NCI-H1092 treated with DMSO at 0.1 percent for 48 hours (cell line): Measurements from ENCODE around the gene MTM1.

Source experiments
- DNase-seq: peaks from one replicate; lab custom pipeline; 2025; lab: John Stamatoyannopoulos, UW

MTM1 gene

DNA sequence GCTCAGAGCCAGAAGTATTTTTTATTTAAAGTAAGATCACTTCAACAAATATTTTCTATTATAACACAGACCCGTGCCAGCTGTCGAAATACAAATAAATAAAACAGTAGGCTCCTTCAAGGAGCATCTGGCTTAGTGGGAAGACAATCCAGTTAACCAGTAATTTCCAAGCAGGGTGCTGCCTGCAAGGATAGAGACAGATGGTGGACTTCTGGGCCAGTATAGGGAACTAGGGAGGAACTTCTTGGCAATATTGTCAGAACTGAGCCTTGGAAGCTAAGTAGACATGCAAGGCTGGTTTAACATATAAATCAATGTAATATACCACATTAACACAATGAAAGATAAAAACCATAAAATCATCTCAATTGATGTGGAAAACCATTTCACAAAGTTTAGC, 107.8 kb downstream of the MTM1 start:
- no peak for DNase-seq

GRCh38 chrX:150680974-150681373, 112.6 kb downstream of the MTM1 start:
- peak; percentile 58 for DNase-seq

DNA sequence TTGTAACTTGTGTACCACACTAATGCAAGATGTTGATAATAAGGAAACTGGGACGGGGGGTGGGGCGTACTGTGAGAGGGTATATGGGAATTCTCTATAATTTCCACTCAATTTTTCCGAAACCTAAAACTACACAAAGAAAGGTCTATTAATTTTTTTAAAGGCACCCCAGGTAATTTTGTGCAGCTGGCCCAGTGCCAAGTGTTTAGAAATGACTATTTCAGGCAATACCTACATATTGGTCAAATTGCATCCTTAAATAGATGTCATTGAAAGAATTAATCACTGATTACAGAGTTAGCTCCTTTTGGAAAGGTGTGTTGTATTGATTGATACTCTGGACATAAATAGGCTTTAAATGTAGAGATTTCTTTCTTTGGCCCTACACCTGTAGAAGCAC, 114.7 kb downstream of the MTM1 start:
- no peak for DNase-seq

- peak; percentile 25 for DNase-seq
Measured at GRCh38 chrX:150683536-150684146, 115.2 kb downstream of the MTM1 start.

GRCh38 chrX:150688911-150689451, 120.6 kb downstream of the MTM1 start:
- no peak for DNase-seq

DNA sequence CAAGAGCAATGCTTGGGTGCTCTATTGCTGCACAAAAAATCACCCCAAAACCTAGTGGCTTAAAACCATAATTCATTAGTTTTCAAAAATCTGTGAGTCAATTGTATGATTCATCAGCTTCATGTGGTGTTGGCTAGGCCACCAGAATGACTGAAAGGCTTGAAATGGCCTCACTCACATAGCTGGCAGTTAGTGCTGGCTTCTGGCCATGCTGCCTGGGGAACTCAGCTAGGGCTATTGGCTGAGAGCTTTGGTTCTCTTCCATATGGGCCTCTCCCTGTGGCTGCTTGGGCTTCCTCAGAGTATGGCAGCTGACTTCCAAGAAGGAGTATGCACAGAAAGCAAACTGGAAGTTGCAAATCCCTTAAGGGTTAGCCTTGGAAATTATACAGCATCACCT, 121.7 kb downstream of the MTM1 start:
- no peak for DNase-seq

DNA sequence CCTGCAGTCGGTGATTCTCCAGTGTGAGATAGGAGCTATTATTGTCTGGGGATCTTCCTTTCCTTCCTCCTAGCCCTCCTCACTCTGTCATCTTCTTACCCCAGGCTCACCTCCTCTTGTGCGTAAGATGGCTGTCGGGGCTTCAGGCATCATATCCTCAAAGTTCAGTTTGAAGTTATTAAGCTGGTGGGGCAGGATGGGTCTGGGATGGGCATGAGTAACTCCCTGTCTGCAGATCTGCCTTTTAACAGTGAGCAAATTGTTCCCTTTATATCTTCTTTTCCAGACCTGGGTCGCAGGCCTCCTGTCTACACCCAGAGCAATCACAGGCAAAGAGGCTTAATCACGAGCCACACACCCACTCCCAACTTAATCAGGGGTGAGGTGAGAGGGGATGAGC, 123.9 kb downstream of the MTM1 start:
- DNase-seq: no peak

GRCh38 chrX:150692831-150693724, 124.7 kb downstream of the MTM1 start, which contains the start of gene MTMR1:
TSS of gene MTMR1 (plus strand) at chrX:150693396. CDS start at chrX:150693531, 135 bp downstream.
- peak; percentile 54 for DNase-seq

DNA sequence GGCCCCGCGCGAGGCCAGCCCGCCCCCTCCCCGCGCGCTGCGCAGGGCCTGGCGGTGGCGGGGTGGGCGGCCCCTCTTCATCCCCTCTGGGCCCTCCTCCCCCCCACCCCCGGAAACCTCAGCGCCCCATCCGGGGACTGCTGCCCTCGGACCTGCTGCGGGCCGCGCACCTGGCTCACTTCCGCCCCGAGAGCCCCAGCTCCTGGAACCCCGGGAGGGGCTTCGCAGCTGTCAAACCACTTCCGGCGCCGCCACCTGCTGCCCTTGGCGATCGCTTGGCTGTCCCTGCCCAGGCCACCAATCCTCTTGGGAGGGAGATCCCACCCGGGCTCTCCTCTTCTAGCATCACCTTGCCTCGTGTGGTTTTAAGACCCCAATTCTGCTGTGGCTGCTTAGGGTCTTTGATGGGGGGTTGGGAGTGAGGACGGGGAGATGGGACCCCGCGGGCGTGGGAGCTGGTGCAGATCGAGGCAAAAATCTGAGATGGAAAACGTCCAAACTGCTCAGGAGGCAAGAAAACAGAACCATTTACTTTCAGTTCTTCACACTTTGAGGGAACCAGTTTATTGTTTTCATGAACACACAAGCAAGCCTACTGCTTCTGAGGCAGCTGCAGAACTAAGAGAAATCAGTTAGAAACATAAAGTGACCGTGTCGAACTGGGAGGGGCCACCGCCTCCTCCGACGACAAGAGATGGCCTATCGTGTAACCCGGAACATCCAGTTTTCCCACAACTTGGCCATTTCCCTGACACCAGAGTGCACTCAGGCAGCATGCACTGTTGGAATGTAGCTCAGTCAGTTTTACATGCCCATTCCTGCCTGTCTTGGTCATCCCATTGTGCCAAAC, 125.5 kb downstream of the MTM1 start:
- DNase-seq: peak; percentile 76

DNA sequence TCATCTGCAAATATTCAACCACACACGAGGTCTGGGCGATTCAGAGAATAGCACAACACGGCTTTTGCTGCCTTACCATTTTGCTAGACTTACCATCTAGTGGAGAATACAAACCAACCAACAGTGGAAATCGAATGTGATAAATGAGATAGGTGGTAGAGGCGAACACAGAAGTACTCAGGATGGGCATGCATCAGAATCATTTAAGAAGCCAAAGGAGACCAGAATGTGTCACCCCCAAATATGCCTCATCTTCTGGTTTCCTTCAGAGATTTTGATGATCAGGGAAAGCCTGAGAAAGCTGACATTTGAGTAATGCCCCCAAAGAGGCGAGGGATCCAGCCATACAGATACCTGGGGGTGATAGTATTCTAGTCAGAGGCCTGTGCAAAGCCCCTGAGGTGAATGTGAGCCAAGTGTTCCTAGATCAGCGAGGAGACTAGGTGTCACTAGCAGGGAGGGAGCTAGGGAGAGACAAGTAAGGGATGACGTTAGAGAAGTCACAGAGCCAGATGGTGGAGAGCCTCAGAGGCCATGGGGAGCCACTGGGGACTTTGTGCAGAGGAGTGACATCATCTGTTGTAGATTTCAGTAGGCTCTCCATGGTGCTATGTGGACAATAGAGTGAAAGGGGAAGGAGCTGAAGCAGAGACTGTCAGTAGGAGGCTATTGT, 126.5 kb downstream of the MTM1 start:
- no peak for DNase-seq

- DNase-seq: no peak
Measured at GRCh38 chrX:150696331-150696730, 127.9 kb downstream of the MTM1 start.

DNA sequence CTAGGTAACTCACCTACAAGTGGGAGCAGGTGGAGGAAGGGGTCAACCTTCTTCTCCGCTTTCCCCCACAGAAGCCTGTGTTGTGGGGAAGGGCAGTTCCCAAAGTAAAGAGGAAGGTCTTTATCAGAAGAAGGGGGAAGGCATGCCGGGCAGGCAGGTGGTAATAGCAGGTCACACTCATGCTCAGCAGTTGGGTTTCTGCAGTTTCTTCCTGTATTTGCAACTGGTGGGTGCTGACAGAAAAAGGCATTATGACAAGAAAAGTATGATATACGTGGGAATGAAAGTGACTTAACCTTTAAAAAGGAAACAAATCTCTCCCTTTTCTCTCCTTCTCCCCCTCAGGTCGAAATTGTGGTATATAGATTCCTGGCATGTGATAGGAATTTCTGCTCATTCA, 128.4 kb downstream of the MTM1 start:
- no peak for DNase-seq

GRCh38 chrX:150697641-150698040, 129.2 kb downstream of the MTM1 start:
- no peak for DNase-seq

DNA sequence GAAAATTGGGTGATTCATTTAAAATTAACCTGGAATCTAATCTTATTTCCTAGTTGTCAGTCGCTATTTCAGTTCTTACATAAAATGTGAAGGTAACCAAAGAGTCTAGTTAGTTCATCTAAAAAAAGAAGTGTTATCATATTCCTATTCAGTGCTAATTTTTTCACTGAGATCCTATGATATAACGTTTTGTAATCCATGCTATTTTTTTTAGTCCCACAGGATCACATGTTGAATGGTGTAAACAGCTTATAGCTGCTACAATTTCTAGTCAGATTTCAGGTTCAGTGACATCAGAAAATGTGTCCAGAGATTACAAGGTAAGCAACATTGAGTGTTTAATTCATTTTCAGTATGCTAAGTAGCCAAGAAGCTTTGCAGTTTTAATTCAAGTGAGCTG, 130.6 kb downstream of the MTM1 start:
- no peak for DNase-seq

DNA sequence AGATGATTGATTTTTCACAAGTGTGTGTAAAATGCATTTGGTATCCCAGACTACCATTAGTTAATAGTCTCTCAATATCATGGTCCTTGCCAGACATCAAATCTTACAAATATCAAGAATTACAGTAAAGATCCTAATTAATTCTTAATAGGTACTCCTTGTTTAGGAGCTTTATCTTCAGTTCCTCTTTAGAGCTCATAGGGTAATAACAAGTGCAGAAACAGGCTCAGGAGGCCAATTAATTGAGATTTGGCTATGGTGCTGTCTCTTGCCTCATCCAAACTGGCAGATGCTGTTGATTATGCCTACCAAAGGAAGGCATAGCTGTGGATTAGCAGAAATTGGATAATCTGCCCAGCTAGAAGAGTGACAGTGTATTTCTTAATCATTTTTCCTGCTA, 131.7 kb downstream of the MTM1 start:
- no peak for DNase-seq

- no peak for DNase-seq
Measured at GRCh38 chrX:150701377-150701776, 133.0 kb downstream of the MTM1 start.

- no peak for DNase-seq
Measured at GRCh38 chrX:150702966-150703694, 134.7 kb downstream of the MTM1 start.

- DNase-seq: no peak
Measured at GRCh38 chrX:150703695-150703974, 135.2 kb downstream of the MTM1 start.

DNA sequence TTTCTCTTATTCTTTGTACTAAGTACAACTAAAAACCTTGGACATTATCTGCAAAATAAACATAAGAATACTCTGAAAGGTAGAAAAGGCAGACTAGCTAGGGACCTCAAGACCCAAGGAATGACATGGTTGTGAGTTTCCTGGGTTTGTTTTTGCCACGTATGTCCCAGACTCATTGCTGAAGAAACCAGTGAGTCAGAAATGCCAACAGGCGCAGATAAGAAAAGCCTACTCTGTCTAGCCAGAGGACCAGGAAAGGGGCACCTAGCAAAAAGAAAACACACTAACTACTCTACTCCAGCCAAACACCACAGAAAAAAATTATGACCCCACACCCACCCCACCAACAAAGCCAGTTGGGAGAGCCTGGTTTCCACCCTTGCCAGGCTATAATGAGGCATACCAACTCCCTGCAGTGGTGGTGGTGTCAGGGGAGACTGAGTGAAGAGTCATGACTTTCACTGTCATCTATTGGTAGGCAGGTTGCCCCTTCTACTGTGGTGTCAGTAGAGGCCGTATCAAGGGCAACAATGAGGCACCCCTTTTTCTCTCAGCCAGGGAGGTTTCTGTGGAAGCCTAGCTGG, 135.7 kb downstream of the MTM1 start:
- no peak for DNase-seq

GRCh38 chrX:150712619-150713018, 144.2 kb downstream of the MTM1 start:
- DNase-seq: no peak

DNA sequence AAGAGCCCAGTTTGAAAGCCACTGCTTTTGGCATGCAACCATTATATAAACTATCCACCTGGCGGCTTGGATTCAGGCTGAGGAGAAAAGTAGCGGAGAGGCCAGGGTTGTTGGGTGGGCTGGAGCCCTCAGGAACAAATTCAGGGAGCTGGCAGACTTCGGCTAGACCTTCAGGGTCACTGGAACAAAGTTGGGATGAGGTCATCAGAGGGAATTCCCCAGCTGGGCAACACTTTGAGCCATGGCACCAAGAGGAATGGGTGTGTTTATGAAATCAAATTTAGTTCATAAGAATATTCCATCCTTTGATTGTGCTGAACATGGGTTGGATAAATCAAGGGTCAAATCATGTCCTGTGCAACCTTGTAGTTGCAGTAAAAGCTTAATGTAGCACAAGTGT, 146.8 kb downstream of the MTM1 start:
- DNase-seq: no peak
